Subcutaneous adipose tissue (tissue), 4 donors: Measurements from ENCODE around the gene NRAP. TPM values are rescaled to one million over a fixed set of nuclear protein-coding genes. Genes with fewer than 3 reads are reported as not detected.

ENCODE experiments used
- total RNA-seq, 4 donors: library from RNA; depleted of rRNA; stranded (reverse); fragments of >200 nt; gene quantifications; one replicate each; pipeline ENCODE4 v1.1.0, GENCODE V29; 2016
- TF ChIP-seq, protein P1 (sequence below): fragments of 450-650 bp; IDR thresholded peaks from one replicate; pipeline ENCODE4 v1.5.1; 2016; ENCODE audit warnings: low read depth, mild to moderate bottlenecking, control low read depth, antibody characterized with exemption, moderate library complexity

NRAP gene
- total RNA-seq, 4 donors from 2014 or later, result not detected

DNA sequence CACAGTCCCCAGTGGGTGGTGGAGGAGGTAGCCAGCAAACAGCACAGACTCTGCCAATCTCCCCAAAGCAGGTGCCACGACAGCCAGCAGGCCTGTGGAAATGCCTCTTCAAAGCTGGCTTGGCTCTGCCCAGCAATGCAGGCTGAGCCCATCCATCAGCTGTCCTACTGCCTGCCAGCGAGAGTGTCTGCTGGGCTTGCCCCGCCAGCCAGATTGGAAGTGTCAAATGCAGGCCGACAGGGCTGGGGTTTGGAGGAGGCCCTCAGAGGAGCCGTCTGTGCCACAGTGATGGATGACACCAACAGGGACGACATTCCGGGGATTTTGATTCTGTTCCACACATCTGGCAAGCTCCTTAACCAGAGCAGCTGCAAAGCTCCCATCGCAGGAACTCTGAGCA is 94.3 kb downstream of the NRAP start:
- TF ChIP-seq, protein P1, sequence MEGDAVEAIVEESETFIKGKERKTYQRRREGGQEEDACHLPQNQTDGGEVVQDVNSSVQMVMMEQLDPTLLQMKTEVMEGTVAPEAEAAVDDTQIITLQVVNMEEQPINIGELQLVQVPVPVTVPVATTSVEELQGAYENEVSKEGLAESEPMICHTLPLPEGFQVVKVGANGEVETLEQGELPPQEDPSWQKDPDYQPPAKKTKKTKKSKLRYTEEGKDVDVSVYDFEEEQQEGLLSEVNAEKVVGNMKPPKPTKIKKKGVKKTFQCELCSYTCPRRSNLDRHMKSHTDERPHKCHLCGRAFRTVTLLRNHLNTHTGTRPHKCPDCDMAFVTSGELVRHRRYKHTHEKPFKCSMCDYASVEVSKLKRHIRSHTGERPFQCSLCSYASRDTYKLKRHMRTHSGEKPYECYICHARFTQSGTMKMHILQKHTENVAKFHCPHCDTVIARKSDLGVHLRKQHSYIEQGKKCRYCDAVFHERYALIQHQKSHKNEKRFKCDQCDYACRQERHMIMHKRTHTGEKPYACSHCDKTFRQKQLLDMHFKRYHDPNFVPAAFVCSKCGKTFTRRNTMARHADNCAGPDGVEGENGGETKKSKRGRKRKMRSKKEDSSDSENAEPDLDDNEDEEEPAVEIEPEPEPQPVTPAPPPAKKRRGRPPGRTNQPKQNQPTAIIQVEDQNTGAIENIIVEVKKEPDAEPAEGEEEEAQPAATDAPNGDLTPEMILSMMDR, result no peak

DNA sequence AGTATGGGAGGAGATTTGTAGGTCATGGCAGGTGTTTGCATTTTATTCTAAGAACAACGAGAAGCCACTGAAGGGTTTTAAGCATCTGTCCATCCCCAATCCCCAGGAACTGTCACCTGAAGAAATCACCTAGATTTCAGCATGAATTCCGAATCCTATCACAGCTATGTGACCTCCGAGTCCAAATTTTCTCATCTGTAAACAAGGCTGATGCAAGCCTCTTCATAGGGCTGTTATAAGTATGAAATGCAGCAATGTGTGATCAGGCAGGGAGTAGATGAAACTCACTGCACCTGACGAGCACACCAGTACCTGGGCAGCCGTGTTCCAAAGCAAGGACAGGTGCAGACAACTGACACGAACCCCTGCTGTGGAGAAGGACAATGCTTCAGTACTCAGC is 97.0 kb downstream of the NRAP start:
- TF ChIP-seq, protein P1, result no peak

DNA sequence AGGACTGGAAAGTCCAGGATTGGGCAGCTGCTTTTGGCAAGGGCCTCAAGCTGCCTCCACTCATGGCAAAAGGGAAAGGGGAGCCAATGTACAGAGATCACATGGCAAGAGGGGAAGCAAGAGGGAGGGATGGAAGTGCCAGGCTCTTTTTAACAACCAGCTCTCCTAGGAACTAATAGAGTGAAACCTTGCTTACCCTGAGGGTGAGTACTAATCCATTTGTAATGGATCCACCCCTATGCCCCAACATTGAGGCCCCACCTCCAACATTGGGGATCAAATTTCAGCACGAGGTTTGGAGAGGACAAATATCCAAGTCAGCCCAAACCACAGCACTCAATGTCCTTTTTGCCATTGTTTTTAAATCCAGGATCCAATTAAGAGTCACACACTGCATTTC is 98.5 kb downstream of the NRAP start:
- TF ChIP-seq, protein P1, result no peak

DNA sequence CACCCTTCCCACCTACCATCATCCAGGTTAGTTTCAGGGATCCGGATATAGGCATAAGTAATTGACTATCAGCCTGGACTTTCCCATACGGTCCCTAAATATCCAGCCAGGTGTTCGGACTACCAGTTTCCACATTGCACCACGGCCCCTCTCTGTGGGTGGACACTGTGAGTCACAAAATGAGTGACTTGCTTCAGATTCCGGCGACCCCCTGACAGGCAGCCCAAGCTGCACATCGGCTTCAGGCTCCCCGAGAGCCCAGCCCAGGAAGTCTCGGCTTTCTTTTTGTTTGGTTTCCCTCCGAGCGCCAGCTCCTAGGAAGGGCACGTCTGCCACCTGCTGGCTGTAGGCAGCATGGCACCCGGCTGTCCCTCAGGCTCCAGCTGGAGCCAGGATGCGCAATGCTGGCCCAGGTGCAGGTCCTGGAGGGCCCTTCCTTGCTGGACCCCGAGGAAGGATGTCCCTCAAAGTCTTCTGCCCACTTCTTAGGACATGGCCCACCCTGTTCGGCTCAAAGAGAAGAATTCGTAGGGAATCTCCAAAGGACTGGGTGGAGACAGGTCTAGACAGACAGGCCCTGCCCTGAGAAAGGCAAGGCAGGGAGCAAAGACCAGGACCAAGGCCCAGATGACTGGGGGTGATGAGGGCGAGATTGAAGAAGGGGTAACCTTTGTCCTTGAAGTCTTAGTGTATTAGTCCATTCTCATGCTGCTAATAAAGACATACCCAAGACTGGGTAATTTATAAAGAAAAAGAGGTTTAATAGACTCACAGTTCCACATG is 100.3 kb downstream of the NRAP start:
- TF ChIP-seq, protein P1, result no peak

DNA sequence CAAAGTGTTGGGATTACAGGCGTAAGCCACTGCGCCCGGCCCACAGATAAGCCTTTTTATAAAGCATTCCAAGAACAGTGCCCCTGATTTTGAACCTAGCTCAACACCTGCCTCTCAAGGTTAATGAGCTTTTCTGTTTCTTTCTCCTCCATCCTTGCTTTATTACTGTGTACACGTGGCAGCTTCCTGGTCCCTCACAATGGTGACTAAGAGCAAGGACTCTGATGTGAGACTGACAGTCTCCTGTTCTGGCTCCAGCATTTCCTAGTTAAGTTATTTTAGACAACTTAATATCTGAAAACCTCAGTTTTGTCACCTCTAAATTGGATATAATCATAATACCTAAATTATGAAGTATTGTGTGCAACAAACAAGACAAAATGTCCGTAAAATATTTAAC is 101.1 kb downstream of the NRAP start:
- TF ChIP-seq, protein P1, result no peak

DNA sequence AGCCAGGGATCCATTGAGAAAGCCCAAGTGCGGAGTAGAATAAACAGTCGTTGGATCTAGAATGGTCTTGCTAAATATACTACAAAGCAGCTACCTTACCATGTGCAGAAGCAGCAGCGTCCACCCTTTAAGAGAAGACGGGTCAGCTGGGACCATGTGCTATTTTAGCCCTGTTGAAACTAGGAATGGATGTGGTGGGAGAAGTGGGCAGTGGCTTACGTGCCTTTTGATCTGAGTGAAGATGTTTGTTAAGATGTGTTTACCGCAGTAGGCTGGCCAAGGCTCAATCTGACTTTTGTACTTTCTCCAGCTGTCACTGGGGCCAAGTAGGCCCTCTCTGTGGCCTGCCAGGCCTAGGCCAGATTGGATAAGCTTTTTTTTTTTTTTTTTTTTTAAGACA is 101.8 kb downstream of the NRAP start:
- TF ChIP-seq, protein P1, result no peak

DNA sequence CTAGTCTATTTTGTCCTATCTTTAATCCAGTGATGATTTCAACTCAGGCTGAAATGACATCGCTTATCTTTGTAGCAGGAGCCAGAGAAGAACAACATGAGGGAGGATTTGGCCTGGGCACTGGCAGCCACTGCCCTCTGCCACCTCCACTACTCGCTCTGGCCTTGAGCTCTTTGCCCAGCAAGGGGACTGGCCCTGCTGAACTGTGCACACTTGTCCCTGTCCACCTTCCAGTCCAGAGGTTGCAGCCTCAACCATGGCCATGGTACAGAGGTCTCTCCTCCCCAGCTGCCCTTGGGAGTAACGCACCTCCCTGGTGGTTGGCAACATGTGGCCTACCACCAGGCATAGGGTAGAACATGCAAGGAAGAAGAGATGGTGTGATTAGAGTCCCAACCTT is 102.6 kb downstream of the NRAP start:
- TF ChIP-seq, protein P1, result no peak
